Stimulated activated CD4-positive, alpha-beta T cell treated with anti-CD3 and anti-CD28 coated beads, Interleukin-15, amount 100 ng/mL, for 1 hour (primary cell): ENCODE measurements around the gene ZSCAN23.
"Not testable (repeated sequence)": the region's sequence is repeated elsewhere in the genome, so short reads cannot be mapped to it uniquely, and the experiment has no call there.

ENCODE experiments used
- DNase-seq, 2 donors: peaks; one replicate each; pipeline ENCODE4 v3.0.0-alpha.2; 2020; ENCODE audit warnings: low read depth in 1 of 2, low spot score in 1 of 2

The ZSCAN23 gene

GRCh38 chr6:28442586-28442985 lies 705 bp downstream of the ZSCAN23 start:
- DNase-seq, result no peak

GRCh38 chr6:28436404-28436803 lies 6.9 kb downstream of the ZSCAN23 start:
- DNase-seq, result no peak

DNA sequence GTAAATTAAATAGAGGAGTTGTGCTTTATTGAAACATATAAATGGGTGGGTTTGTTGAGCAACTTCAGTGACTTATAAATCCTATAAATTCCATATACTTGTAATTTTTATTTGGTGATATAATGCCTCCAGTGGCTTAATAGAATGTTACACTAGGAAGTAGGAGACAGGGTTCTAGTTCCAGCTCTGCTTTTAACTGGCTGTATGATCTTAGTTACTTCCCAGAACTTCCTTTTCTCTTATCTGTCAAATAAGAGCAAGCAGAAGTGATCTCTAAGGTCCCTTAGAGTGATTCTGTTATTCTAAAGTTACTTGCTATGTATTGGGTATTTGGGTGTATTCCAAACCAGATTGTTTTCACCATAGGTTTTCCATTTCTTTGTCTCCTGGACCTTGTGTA lies 10.2 kb downstream of the ZSCAN23 start:
- no peak for DNase-seq

- DNase-seq, result no peak
Measured at GRCh38 chr6:28429781-28430180, 13.5 kb downstream of the ZSCAN23 start.

GRCh38 chr6:28425944-28426541 lies 17.2 kb downstream of the ZSCAN23 start:
- no peak for DNase-seq

- DNase-seq, result no peak
Measured at GRCh38 chr6:28424163-28424562, 19.1 kb downstream of the ZSCAN23 start.

DNA sequence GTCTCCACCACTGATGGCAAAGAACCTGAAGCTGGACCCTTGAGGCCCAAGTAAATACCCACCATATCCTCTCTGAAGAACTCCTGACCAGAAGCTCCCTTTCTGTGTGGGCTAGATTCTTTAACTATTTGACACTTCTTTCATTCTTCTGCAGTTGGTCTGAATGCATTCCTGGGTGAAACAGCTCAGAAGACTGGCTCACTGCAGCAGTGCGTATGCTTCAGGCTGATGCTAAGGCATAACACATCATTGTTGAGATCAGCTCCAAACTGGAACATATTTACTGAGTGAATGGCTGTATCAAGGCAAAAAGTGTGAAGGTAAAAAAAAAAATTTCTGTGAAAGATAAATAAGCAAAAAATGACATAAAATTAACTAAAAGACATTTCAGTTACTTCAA lies 19.7 kb downstream of the ZSCAN23 start:
- no peak for DNase-seq

DNA sequence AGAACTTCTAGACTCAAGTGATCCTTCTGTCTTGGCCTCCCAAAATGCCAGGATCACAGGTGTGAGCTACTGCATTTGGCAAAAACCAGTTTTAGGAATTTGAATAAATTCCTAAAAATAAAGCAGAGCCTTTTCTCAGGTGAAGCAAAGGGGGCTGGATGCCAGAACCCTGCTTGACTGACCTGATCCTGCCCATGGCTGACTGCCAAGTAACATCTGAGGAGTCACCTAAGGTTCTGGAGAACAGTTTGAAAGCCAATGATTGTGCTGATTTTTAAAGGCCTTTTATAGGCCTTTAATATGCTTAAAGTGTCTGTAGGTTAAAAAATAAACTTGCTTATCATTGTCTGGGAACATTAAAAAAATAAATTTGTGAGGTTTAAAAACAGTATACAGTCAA lies 29.6 kb downstream of the ZSCAN23 start:
- DNase-seq, result no peak

DNA sequence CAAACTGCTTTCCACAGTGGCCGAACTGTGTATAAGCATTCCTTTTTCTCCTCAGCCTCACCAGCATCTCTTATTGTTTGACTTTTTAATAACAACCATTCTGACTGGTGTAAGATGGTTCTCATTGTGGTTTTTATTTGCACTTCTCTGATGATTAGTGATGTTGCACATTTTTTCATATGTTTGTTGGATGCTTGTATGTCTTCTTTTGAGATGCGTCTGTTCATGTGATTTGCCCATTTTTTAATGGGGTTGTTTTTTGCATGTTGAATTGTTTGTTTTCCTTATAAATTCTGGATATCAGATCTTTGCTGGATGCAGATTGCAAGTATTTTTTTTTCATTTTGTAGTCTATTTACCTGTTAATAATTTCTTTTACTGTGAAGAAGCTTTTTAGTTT lies 32.5 kb downstream of the ZSCAN23 start:
- DNase-seq, result no peak

DNA sequence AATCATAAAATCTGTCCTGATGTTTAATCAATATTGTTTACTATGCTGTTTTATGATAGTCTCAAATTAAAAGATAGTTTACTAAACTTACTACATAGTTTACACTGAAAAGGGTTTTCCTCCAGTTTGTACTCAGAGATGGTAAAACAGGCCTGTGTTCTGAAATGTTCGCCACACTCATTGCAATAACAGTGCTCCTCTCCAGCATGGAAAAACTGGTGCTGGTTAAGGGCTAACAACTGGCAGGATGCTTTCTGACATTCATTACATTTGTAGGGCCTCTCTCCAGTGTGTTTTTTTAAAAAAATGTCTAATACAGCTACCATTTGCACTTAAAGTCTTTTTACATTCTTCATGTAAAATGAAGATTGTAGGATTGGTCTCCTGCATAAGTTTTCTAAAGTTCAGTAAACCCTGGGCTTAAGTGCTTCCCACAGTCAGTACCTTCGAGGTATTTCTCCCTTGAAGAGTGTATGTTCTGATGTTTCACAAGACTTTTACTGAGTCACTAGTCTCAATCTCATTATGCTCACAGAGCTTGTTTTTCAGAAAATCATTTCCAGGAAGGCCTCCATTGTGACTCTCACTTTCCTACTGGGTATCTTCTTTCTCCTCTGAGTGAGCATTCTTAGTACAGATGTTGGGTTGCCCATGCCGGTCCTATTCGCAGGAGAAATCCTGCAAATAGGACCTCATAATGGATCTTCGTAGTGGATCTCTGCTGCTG lies 35.1 kb downstream of the ZSCAN23 start:
- DNase-seq, result no peak

- DNase-seq, result no peak
Measured at GRCh38 chr6:28407401-28407800, 35.9 kb downstream of the ZSCAN23 start.

GRCh38 chr6:28403923-28404322 lies 39.4 kb downstream of the ZSCAN23 start:
- not testable (repeated sequence) for DNase-seq

GRCh38 chr6:28402197-28402596 lies 41.1 kb downstream of the ZSCAN23 start:
- no peak for DNase-seq

DNA sequence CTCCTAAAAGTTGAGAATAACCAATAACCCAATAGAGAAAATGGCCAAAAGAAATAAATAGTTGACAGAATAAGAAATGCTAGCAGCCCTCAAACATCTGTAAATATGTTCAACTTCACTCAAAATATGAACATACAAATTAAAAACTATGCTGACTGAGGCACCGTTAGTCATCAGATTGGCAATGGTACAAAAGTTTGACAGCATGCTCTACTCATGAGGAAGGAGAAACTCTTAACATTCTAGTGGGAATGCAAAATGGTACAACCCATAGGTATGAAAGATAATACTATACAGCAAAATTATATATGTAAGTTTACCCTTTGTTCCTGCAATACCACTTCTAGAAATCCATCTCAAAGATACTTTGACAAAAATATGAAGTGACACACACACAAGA lies 42.1 kb downstream of the ZSCAN23 start:
- DNase-seq, result no peak

GRCh38 chr6:28400122-28400451 lies 43.2 kb downstream of the ZSCAN23 start:
- no peak for DNase-seq

DNA sequence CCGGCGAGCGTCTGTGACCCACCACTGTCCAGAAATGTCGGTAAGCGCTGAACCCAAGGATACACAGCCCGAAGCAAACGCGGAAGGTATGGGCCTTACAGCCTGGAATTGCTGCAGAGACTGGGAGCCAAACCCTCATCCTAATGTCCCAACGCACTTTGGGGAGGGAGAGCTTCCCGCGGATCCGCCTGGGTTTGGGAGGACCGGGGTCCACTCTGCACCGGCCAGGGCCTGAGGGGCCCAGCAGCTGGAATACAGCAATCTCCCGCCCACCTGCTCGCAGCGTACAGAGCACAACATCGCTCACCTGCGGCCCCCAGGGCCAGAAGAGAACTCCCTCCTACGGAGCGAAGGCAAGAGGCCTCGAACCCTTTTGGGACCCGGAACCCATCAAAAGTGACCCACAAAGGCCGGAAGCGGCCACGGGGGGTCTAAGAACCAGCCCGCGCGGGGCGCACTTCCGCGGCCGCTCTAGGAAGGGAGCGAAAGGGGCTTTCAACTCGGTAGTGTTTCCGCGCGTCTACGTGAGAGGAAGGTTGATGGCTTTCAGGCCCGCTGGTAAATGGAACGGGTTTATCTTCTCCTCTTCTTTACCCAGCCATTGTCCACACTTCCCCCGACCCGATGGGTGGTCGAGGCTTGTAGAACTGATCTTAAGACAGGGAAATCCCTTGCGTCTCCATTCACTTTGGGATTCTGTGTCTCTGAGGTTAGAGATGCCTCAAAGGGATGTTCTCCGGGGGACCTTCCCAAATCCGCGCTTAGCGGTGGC lies 43.8 kb downstream of the ZSCAN23 start, which contains the start of gene ZSCAN12:
Gene ZSCAN12, minus strand, starts transcription at position 398 of the 772 bp plus-strand sequence. CDS start 1,342 bp downstream, outside the sequence.
- peak; percentile 60 to 80 for DNase-seq

GRCh38 chr6:28395918-28396317 lies 47.4 kb downstream of the ZSCAN23 start:
- DNase-seq, result no peak

- DNase-seq, result no peak
Measured at GRCh38 chr6:28393912-28394662, 49.2 kb downstream of the ZSCAN23 start.

DNA sequence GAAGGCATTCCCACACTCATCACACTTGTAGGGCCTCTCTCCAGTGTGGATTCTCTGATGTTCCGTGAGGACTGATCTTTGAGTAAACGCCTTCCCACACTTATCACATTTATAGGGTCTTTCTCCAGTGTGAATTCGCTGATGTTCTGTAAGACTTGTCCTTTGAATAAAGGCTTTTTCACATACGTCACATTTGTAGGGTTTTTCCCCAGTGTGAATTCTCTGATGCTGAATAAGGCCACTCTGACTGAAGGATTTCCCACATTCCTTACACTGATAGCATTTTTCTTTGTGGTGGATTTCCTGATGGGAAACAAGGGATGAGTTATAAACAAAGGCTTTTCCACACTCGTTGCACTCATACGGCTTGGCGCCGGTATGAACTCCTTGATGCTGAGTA lies 52.6 kb downstream of the ZSCAN23 start:
- DNase-seq, result no peak

- DNase-seq, result no peak
Measured at GRCh38 chr6:28384143-28384533, 59.2 kb downstream of the ZSCAN23 start.
